Transverse colon (tissue), 3 donors: ENCODE measurements around the gene DPP10.

ENCODE experiments used
- CTCF ChIP-seq, 5 experiments: fragments of 200-600 bp in 3 of 5; fragments of 450-650 bp in 2 of 5; sonication (generic) in 3 of 5; IDR thresholded peaks; 1 replicate in 2 of 5; 2 replicates in 3 of 5; pipeline ENCODE4 v1.5.1; 2016 to 2017; ENCODE audit warnings: antibody characterized with exemption in 5 of 5, inconsistent platforms in 3 of 5, mild to moderate bottlenecking in 2 of 5, moderate library complexity in 1 of 5
- EP300 ChIP-seq: sonication (generic); formaldehyde crosslinking; IDR thresholded peaks from one replicate; pipeline ENCODE4 v1.6.1; 2017; ENCODE audit warnings: antibody characterized with exemption, low read depth
- POLR2A ChIP-seq: fragments of 450-650 bp; IDR thresholded peaks from one replicate; pipeline ENCODE4 v1.6.1; 2016; ENCODE audit warnings: antibody characterized with exemption, mild to moderate bottlenecking, moderate library complexity

GRCh38 chr2:114937366-114937930 lies 495.0 kb downstream of the DPP10 start:
- TF ChIP-seq CTCF (IDR thresholded peaks at IDR 0.05): no peak
- no peak for TF ChIP-seq POLR2A
- TF ChIP-seq EP300: no peak
